ENCODE data around the gene KIAA0319L.

DNA sequence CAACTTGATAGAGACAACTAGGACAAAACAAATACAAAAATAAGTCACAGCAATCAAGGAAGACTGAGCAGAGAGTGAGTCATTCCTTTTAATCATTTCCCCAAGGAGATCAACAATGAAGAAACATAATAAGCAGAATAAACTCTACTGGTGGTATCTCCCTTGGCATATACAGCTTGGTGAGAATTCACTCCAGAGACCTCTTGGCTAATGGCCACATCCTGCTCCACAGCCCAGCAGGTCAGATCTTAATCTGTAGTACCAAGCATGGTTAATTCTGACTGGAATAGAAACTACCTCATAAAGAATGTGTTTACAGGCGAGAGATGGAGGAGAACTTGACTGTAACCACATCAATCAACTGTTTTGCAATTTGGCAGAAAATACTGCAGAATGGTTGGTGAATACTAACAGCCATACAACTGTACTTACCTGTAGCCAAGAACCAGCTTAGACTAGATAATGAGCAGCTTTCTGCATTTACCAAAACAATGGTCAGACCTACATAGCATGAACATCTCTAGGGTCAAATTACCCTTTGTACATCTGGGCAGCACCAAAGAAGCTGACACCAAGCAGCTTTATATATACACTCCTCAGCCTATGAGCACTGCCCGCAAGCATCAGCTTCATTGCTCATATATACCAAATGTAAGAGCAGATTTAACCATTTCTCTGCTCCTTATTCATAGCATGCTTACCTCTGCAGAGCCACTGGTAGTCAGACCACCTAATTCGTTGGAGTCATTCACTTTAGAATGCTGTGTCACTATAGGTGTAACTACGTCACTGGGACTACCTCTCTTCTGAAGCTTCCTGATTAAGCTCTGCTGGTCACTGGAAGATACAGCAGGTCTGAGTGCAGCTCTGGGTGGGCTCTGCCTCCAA is 51.0 kb downstream of the KIAA0319L start:
- TF ChIP-seq, protein P1, sequence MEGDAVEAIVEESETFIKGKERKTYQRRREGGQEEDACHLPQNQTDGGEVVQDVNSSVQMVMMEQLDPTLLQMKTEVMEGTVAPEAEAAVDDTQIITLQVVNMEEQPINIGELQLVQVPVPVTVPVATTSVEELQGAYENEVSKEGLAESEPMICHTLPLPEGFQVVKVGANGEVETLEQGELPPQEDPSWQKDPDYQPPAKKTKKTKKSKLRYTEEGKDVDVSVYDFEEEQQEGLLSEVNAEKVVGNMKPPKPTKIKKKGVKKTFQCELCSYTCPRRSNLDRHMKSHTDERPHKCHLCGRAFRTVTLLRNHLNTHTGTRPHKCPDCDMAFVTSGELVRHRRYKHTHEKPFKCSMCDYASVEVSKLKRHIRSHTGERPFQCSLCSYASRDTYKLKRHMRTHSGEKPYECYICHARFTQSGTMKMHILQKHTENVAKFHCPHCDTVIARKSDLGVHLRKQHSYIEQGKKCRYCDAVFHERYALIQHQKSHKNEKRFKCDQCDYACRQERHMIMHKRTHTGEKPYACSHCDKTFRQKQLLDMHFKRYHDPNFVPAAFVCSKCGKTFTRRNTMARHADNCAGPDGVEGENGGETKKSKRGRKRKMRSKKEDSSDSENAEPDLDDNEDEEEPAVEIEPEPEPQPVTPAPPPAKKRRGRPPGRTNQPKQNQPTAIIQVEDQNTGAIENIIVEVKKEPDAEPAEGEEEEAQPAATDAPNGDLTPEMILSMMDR (IDR thresholded peaks at IDR 0.05) = no peak
- no peak for TF ChIP-seq POLR2A (IDR thresholded peaks at IDR 0.05)

All from thyroid gland (tissue), 4 donors.